GM18858 (cell line): ENCODE results near the gene TADA3.

ENCODE experiments used
- ATAC-seq: cut with Tn5 transposase; IDR thresholded peaks from one replicate; pipeline ENCODE4 v1.9.1; 2021; ENCODE audit not compliant: unreplicated experiment

The TADA3 gene

DNA sequence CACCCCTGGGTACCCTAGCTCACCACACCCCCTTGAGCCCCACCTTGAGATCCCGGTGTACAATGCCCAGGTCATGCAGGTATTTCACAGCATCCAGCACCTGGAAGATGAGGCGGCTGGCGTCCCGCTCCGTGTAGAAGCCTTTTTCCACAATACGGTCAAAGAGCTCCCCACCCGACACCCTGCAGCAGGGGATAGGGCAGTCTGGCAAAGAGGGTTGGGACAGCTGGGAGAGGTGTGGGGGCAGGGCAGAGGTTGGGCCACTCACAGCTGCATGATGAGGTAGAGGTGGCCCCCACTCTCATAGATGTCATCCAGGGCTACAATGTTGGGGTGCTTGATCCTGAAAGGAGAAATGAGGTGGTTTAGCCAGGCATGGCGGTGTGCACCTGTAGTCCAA lies 29.4 kb downstream of the TADA3 start:
- no peak for ATAC-seq

DNA sequence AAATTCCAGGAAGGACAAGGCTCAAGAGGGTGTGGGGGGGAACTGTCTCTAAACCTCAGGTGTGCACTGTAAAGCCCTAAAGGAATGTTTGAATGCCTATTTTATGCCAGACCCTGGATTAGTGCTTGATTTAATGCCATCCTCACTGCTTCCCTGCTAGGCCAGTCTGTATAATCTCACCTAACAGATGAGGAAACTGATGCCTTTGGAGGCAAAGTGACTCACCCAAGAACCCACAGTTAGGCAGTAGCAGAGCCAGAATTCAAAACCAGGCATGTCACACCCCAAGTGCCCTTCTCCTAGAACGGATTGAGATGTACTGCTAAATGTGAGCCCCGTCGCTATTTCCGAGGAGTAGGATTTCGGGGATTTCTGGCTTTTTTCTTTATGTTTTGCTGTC lies 30.4 kb downstream of the TADA3 start:
- ATAC-seq, result no peak

DNA sequence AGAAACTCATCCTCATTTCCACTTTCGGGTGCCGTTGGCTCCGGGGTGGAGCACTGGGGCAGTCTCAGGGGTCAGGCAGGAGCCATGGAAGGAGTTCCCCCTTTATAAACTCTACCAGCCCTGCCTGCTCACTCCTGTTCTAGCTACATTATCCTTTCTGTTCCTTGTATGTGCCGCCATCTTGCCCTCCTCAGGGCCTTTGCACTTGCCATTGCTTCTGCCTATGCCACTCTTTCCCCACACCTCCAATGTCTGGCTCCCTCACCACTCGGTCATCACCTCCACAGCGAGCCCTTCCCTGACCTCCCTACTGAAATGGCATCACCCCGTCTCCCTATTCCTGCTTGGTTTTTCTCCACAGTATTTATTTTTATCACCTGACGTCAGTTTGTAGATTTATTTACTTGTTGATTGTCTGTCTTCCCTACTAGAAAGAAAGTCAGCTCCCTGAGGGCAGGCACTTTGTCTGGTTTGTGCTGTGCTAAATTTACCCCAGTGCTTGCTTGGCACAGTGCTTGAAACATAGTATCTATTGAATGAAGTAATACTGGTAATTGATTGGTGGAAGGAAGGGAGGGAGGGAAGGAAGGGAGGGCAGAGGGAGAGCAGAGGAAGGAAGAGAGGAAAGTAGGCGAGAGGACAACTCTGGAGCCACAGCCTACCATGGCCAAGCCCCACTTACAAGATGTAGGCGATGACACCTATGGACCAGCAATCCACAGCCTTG lies 31.3 kb downstream of the TADA3 start:
- no peak for ATAC-seq

DNA sequence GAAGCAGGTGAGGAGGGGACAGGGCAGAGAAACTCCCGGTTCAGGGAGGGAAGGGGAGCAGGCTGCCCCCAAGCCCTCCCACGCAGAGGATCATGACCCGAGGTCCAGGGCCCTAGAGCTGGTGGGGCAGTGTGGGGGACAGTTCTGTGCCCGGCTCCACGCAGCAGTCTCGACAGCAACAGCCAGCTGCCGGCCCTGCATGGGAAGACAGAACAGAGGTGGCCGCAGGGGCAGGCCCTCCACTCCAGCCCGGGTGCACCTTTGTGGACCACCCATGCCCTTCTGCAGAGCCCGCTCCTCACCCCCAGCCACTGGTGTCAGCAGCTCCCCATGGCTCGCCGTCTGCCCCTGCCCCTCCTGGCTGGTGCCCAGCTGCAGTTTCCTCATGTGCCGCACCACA lies 34.8 kb downstream of the TADA3 start:
- no peak for ATAC-seq

DNA sequence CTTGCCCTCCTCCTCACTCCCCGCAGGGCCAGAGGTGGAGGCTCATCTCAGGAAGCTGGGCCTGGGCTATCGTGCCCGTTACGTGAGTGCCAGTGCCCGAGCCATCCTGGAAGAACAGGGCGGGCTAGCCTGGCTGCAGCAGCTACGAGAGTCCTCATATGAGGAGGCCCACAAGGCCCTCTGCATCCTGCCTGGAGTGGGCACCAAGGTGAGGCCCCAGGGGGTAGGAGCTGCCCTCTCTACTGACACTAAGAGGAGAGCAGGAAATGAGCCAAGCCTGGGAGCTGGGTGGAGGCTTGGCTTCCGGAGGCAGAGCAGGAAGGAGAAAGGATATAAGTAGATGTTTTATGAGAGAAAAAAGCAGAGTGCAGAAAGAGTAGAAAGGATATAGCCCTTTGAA lies 37.6 kb downstream of the TADA3 start:
- ATAC-seq, result no peak

DNA sequence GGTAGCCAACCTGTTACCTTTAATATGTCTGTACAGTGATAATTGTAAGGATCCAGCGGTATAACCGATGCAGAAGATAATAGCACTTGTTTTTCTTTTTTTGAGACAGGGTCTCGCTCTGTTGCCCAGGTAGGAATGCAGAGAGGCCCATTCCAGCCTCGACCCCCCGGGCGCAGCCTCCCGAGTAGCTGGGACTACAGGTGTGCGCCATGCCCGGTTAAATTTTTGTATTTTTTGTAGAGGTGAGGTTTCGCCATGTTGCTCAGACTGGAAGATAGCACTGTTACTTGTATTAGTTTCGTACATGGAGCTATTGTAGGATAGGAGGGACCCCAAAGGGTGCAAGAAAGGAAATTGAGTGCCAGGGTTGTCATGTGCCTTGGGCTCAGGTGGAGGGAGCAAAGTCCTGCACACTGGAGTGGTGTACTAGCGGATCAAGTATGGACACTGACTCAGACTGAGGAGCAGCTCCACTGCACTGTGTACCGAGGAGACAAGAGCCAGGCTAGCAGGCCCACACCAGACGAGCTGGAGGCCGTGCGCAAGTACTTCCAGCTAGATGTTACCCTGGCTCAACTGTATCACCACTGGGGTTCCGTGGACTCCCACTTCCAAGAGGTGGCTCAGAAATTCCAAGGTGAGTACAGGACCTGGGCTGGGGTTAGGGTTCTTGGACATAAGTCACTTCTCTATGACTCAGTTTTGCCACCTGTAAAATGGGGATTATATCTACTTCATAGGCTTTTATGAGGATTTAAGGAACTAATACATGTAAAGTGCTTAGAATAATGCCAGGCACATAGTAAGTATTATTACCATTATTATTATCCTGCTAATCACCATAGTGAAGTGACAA lies 41.5 kb downstream of the TADA3 start:
- ATAC-seq, result no peak

DNA sequence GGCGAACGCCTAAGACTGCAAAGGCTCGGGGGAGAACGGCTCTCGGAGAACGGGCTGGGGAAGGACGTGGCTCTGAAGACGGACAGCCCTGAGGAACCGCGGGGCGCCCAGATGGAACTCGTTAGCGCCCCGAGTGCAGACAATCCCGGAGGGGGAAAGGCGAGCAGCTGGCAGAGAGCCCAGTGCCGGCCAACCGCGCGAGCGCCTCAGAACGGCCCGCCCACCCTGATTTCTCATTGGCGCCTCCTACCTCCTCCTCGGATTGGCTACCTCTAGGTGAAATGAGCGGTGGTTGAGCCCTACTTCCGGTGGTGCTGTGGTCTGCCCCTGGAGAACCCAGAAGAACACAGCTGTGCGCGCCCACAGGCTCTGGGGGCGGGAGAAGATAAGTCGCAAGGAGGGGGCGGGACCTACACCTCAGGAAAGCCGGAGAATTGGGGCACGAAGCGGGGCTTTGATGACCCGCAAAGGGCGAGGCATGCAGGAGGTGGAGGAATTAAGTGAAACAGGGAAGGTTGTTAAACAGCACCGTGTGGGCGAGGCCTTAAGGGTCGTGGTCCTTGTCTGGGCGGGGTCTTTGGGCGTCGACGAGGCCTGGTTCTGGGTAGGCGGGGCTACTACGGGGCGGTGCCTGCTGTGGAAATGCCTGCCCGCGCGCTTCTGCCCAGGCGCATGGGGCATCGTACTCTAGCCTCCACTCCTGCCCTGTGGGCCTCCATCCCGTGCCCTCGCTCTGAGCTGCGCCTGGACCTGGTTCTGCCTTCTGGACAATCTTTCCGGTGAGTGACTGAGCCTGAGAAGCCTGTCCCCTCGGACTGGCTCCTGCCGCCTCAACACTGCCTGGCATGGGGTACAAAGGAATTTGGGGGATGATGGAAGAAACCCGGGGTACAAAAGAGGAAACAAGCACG lies 42.4 kb downstream of the TADA3 start, which contains the start of gene OGG1:
TSS of gene OGG1 (plus strand) at position 308 of the 911 bp plus-strand sequence. CDS start at position 643, 335 bp downstream.
- peak; percentile 78 for ATAC-seq

DNA sequence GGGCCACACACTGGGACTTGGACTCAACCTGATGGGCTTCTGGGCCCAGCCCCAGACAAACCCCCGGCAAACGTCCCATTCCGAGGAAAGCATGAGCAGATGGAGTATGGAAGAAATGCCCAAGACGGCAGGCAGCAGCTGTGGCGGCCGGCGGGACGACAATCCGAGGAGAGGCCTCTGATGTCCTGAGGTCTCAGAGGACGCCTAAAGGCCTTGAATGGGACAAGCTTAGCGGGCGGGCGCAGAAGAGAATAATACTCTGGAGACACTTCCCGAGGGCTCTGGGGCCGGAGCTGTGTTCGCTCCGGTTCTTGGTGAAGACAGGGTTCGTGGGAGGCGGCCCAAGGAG lies 43.0 kb downstream of the TADA3 start:
- peak; percentile 1 for ATAC-seq

DNA sequence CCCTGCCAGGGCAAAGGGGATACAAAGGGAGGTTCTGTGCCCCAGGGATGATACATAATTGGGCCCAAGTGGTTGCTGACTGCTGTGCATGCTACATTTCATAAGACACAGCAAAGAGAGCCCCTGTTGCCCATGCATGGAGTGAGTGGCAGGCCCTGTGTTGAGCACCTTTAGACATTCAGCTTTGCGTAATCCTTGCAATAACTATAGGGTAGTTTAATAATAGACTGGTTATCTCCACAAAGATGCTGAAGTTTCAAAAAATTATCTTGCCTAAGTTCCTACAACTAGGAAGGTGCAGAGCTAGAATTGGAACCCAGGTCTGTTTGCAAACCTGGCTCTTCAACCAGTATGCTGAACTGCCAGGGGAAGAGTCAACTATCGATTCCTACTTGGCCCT lies 44.2 kb downstream of the TADA3 start:
- ATAC-seq, result no peak

DNA sequence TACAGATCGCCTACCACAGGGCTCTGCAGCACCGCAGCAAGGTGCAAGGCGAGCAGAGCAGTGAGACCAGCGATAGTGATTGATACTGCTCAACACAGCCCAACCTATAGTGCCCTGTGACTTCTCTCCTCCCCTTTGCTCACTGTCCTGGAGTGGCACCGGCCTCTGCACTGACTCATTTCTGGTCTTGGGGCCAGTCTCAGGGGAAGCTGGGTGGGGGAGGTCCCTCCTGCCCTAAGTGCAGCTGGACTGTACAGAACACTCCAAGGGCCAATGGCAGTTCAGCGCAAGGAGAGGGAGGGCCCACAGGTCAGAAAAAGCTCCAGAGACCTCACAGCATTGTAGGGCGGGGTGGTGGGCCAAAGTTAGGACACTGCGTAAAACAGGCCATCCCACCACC lies 45.0 kb downstream of the TADA3 start:
- ATAC-seq, result no peak

DNA sequence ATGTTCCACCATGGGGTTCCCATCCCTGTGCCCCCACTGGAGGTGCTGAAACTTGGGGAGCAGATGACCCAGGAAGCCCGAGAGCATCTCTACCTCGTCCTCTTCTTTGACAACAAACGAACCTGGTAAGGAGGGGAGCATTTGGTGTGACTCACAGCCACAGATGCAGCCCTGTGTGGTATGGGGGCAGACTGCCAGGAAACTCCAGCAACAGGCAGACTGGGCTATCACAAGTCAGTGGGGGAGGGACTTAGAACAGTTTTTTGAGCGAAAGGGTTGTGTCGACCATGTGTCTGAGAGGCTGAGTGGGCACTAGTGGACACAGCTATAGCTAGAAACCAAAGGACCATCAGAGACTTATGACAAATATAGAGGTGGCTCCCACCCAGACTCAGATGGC lies 45.9 kb downstream of the TADA3 start:
- no peak for ATAC-seq

DNA sequence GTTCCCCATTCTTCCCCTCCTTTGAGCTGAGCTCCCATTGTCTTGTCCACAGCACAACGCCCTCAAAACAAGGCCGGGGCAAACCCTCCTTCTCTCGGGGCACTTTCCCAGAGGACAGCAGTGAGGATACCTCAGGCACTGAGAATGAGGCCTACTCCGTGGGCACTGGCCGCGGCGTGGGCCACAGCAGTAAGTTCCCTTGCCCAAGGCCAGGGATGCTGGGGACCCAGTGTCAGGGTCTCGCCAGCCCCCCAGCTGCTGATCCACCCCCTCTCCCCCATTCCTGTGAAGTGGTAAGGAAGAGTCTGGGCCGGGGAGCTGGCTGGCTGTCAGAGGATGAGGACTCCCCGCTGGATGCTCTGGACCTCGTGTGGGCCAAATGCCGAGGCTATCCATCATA lies 46.8 kb downstream of the TADA3 start:
- ATAC-seq, result no peak

DNA sequence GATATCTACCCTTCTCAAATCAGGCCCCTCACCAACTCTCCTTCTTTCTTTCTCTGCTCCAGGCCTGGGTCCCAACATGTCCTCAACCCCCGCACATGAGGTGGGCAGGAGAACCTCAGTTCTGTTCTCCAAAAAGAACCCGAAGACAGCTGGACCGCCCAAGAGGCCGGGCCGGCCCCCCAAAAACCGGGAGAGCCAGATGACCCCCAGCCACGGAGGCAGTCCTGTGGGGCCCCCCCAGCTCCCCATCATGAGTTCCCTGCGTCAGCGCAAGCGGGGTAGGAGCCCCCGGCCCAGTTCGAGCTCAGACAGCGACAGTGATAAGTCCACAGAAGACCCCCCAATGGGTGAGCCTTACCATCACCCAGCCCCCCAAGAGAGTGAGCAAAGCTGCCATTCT lies 48.1 kb downstream of the TADA3 start:
- no peak for ATAC-seq

DNA sequence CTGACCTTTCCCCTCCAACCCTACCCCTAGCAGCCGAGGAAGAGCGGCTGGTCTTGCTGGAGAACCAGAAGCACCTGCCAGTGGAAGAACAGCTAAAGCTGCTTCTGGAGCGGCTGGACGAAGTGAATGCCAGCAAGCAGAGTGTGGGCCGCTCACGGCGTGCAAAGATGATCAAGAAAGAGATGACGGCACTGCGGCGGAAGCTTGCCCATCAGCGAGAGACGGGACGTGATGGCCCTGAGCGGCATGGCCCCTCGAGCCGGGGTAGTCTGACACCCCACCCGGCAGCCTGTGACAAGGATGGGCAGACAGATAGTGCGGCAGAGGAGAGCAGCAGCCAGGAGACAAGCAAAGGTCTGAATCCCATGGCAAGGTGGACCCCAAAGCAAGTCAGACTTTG lies 48.7 kb downstream of the TADA3 start:
- ATAC-seq, result no peak

DNA sequence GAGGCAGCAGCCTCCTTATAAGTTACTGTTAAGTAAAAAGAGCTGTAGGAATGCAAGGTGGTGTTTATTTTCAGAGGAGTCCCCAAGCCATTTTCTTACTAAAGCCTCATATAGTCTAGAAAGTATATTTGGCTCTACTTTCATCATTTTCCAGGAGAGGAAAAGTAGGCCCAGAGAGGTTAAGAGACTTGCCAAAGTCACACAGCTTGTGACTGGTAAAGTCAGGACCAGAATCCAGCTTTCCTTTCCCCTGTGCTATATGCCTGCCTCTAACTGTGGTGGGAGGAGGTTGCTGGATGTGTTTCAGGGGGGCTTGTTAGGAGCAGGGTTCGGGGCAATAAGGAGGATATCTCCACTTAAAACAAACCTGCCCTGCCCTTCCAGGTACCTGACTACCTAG lies 49.7 kb downstream of the TADA3 start:
- ATAC-seq, result no peak

DNA sequence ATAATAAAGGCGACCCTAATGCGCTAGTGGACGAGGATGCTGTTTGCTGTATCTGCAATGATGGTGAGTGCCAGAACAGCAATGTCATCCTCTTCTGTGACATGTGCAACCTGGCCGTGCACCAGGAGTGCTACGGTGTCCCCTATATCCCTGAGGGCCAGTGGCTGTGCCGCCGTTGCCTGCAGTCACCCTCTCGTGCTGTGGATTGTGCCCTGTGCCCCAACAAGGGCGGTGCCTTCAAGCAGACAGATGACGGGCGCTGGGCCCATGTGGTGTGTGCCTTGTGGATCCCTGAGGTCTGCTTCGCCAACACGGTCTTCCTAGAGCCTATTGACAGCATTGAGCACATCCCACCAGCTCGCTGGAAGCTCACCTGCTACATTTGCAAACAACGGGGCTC lies 53.1 kb downstream of the TADA3 start:
- no peak for ATAC-seq

DNA sequence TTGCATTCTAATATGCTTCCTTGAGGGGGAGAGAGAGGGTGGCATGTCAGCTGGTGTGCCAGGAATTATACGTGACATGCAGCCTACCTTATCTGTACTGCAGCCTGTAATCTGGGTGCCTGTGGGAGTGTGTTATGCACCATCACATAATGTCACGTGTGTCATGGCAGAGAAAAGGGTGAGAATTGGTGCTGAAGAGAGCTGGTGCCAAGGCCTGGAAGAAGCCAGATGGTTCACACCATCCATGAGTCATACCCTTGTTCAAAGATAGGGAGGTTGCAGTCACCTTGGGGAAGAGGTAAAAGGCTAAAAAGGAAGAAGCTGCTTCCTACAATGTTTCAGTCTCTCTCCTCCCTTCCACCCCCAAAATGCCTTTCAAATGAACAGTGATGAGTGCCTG lies 55.4 kb downstream of the TADA3 start:
- no peak for ATAC-seq

DNA sequence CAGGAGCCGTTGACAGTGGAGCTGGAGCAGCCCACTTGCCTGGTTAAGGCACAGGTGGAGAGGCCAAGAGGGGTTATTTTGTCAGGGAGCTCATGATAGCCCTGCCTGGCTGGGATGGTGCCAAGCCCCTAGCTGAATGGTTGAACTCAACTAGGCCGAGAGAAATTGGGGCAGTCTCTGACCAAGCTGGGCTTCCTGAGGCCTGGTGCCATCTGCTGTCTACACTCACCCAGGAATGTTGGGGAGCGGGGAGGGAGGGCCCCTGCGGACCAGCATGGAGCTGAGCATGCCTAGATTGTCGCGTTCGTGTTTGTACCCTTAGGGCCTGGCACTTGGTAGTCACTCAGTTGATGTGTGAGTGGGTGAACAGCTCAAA lies 59.5 kb downstream of the TADA3 start:
- no peak for ATAC-seq

DNA sequence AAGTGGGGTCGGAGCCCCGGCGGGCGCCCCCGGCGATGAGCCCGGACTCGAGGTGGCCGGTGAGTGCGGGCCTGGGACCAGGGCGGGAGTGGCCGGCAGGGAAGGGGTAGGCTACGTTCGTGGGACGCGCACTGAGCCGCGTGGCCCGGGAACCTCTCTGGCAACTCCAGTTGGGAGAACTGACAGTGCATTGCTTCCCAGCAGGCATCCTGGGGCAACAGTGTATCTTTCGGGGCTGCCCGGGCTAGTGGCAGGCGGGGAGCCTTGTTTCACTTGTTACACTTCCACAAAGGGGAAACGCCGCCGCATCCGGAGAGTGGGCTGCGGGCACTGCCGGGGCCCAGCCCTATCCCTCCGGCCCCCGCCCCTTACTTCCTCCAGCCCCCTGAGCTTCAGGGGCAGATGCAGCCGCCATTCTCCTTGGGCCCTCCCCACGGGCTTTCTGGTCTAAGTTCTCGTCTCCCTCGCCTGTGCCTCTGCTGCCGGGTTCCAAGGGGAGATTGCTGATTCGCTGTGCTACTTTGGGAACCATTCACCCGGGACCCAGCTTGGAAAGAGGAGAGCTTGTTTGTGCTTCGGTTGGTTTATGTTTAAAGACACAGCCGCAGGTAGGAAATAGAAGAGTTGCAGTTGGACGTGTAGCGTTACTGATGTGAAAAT lies 60.1 kb downstream of the TADA3 start:
- no peak for ATAC-seq

DNA sequence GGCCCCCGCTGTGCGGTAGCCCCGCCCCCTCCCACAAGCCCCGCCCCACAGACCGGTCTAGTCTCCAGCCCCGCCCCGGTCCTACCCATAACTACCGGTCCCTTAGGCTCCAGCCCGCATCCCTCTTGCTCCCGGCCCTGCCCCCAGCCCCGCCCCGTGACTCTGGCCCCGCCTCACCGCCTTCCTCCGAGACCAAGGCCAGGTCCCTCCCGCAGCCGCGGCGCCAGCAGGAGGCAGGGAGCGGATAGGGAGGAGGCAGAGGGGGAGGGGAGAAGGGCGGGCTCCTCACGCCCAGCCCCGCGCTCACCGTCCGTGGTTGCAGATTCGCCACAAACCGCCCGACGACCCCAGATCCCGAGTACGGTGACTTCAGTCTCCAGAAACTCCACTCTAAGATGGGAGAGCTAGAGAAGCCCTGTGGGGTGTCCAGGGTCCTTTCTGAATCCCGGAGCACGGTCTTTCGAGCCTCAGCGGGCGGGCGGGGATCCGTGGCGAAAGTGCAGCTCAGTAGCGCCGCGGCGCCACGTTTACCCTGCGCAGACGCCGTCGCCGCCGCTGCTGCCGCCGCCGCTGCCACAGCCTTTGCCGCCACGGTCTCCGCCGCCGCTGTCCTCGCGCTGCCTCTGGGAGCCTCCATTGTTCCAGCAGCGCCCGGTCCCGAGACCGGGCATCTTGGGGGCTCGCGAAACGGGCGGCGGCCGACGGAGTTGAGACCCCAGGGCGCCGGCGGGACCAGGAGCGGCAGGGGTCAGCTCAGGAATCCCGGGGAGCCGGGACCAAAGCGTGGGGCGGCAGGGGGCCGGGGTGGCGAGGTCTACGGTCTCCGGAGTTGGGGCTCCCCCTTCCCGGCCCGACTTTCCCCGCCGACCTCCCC lies 60.8 kb downstream of the TADA3 start, which contains the start of gene BRPF1:
TSS of gene BRPF1 (plus strand) at position 530 of the 874 bp plus-strand sequence. CDS start 2,406 bp downstream, outside the sequence.
- ATAC-seq, result peak; percentile 76
